Measurements from ENCODE around the gene ZDHHC14. TPM values are rescaled to one million over a fixed set of nuclear protein-coding genes. Genes with fewer than 3 reads are reported as not detected.
"Not testable (repeated sequence)": the region's sequence is repeated elsewhere in the genome, so short reads cannot be mapped to it uniquely, and the experiment has no call there.

ZDHHC14 gene
- total RNA-seq, 1 experiment from 2014 or later, result 4.9 TPM

DNA sequence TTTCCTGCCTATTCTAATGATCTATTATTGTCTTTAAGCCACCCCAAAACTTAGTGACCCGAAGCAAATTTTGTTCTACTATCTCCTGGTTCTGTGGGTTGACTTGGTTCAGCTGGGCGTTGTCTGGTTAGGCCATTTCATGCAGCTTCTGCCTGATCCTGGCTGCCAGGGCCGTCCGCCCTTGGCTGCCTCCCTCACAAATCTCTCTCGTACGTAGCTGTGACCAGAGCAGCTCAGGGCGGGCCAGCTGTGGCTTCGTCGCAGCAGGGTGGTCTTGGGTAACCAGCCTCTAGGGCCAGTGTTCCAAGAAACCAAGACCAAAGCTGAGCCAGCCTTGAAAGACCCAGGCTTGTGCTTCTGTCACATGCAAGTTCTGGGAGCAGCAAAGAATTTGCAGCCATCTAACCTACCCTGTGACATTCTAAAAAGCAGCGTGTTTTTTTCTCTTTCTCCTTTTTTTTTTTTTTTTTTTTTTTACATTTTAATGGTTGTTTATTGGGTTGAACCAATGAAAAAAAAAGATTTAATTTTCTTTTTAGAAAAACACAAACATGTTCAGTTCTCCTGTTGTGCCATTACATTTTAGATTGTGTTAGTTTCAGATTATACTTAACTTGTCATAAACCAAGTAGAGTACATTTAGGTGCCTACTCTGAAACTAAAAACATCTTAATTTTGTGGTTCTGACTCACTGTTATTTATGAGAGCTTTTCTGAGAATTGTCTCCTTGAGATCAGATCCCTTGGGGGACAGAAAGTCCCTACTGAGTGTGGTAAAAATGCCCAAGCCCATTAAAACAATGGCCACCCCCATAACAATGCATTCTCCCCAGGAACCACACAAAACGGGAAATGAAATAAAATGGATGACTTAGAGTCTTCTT is 83.9 kb downstream of the ZDHHC14 start:
- intact Hi-C loops (cut with micrococcal nuclease), result no loop called here
- CTCF ChIA-PET, result no interaction called here

GRCh38 chr6:157466342-157466648 is 85.3 kb downstream of the ZDHHC14 start:
- no peak for TF ChIP-seq EZH2phosphoT487 (IDR thresholded peaks at IDR 0.05; ENCODE audit: borderline replicate concordance, low read length)
- no peak for TF ChIP-seq CTCF (conservative IDR thresholded peaks at IDR 0.05; ENCODE audit: low read depth, low read length)
- TF ChIP-seq EZH2 (IDR thresholded peaks at IDR 0.05; ENCODE audit: low read length, unreplicated experiment), result no peak
- no peaks in the 10 kb centered on the region for H4K20me1 ChIP-seq (ENCODE audit: low read length)
- no peaks in the 10 kb centered on the region for H3K27me3 ChIP-seq (ENCODE audit: low read length)
- H3K4me1 ChIP-seq (ENCODE audit: insufficient read depth, low read length), result peaks cover 14% of the 10 kb centered on the region
- ChIA-PET POLR2A (ENCODE audit: unreplicated experiment) (no interaction called here), CTCF (no interaction called here)
- no peaks in the 10 kb centered on the region for H3K9me3 ChIP-seq (ENCODE audit: low read length)
- no peak overlapping the region for H3K27ac ChIP-seq (ENCODE audit: low read length)
- no peak for DNase-seq
- intact Hi-C loops (cut with micrococcal nuclease), result no loop called here
- ATAC-seq, result no peak
- H2AFZ ChIP-seq (ENCODE audit: low read length), result no peak overlapping the region
- H3K4me2 ChIP-seq (ENCODE audit: low read length), result no peak overlapping the region
- no peaks in the 10 kb centered on the region for H3K9me2 ChIP-seq (replicated peaks; ENCODE audit: low read length)
- H3F3A ChIP-seq (ENCODE audit: low read length, unreplicated experiment), result no peaks in the 10 kb centered on the region
- no peak overlapping the region for H3K9ac ChIP-seq (ENCODE audit: low read length)
- H3K36me3 ChIP-seq (ENCODE audit: low read depth, low read length), result no peaks in the 10 kb centered on the region
- H3K79me2 ChIP-seq (ENCODE audit: low read length), result no peaks in the 10 kb centered on the region
- no peak overlapping the region for H3K4me3 ChIP-seq (ENCODE audit: low read length)
- BruUV-seq (replicated peaks), result no TSS peak

More for the DNA sequence above, 83.9 kb downstream of the ZDHHC14 start:
- BruUV-seq (replicated peaks), result no TSS peak
- Histone ChIP-seq H3K9me2 (replicated peaks; ENCODE audit: low read length) (no peaks in the 10 kb centered on the region), H3K27ac (ENCODE audit: low read length) (no peak overlapping the region), H3K9me3 (ENCODE audit: low read length) (no peaks in the 10 kb centered on the region), H3K4me2 (ENCODE audit: low read length) (no peak overlapping the region), H4K20me1 (ENCODE audit: low read length) (no peaks in the 10 kb centered on the region), H3K79me2 (ENCODE audit: low read length) (no peaks in the 10 kb centered on the region), H3K4me1 (ENCODE audit: insufficient read depth, low read length) (peaks cover 14% of the 10 kb centered on the region), H3K4me3 (ENCODE audit: low read length) (no peak overlapping the region), H3K27me3 (ENCODE audit: low read length) (no peaks in the 10 kb centered on the region), H3F3A (ENCODE audit: low read length, unreplicated experiment) (no peaks in the 10 kb centered on the region), H2AFZ (ENCODE audit: low read length) (no peak overlapping the region), H3K36me3 (ENCODE audit: low read depth, low read length) (no peaks in the 10 kb centered on the region), H3K9ac (ENCODE audit: low read length) (no peak overlapping the region)
- no peak for ATAC-seq
- DNase-seq, result no peak
- TF ChIP-seq EZH2phosphoT487 (IDR thresholded peaks at IDR 0.05; ENCODE audit: borderline replicate concordance, low read length) (no peak), EZH2 (IDR thresholded peaks at IDR 0.05; ENCODE audit: low read length, unreplicated experiment) (no peak), CTCF (conservative IDR thresholded peaks at IDR 0.05; ENCODE audit: low read depth, low read length) (no peak)
- POLR2A ChIA-PET (ENCODE audit: unreplicated experiment), result no interaction called here

GRCh38 chr6:157467339-157467738 is 86.3 kb downstream of the ZDHHC14 start:
- CTCF ChIA-PET; H3K36me3 ChIP-seq (ENCODE audit: low read depth, low read length); H3K4me3 ChIP-seq (ENCODE audit: low read length); H3K79me2 ChIP-seq (ENCODE audit: low read length); POLR2A ChIA-PET (ENCODE audit: unreplicated experiment); DNase-seq; BruUV-seq (replicated peaks); H3F3A ChIP-seq (ENCODE audit: low read length, unreplicated experiment); H3K27me3 ChIP-seq (ENCODE audit: low read length); intact Hi-C loops (cut with micrococcal nuclease); H3K9me3 ChIP-seq (ENCODE audit: low read length); ATAC-seq; H4K20me1 ChIP-seq (ENCODE audit: low read length); H3K4me2 ChIP-seq (ENCODE audit: low read length); H2AFZ ChIP-seq (ENCODE audit: low read length); H3K27ac ChIP-seq (ENCODE audit: low read length); H3K9me2 ChIP-seq (replicated peaks; ENCODE audit: low read length); H3K9ac ChIP-seq (ENCODE audit: low read length): not testable (repeated sequence)
- peaks cover 14% of the 10 kb centered on the region for H3K4me1 ChIP-seq (ENCODE audit: insufficient read depth, low read length)

All from PC-3 (cell line).